ENCODE measurements around the gene NPIPB9.

The NPIPB9 gene

GRCh38 chr16:28821874-28822519, 70.4 kb downstream of the NPIPB9 start:
- H3K27ac Mint-ChIP-seq, result peak overlapping the region; percentile 97 to 99 (median 97)
- no peaks in the 10 kb centered on the region for H3K9me3 Mint-ChIP-seq
- peaks cover 28% of the 10 kb centered on the region for H3K4me1 Mint-ChIP-seq
- peak overlapping the region; percentile 91 to 93 (median 92) for H3K4me3 Mint-ChIP-seq
- peaks cover 24% of the 10 kb centered on the region for H3K36me3 Mint-ChIP-seq (ENCODE audit: low read depth)
- TF ChIP-seq, protein P1, sequence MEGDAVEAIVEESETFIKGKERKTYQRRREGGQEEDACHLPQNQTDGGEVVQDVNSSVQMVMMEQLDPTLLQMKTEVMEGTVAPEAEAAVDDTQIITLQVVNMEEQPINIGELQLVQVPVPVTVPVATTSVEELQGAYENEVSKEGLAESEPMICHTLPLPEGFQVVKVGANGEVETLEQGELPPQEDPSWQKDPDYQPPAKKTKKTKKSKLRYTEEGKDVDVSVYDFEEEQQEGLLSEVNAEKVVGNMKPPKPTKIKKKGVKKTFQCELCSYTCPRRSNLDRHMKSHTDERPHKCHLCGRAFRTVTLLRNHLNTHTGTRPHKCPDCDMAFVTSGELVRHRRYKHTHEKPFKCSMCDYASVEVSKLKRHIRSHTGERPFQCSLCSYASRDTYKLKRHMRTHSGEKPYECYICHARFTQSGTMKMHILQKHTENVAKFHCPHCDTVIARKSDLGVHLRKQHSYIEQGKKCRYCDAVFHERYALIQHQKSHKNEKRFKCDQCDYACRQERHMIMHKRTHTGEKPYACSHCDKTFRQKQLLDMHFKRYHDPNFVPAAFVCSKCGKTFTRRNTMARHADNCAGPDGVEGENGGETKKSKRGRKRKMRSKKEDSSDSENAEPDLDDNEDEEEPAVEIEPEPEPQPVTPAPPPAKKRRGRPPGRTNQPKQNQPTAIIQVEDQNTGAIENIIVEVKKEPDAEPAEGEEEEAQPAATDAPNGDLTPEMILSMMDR (IDR thresholded peaks at IDR 0.05; ENCODE audit: unreplicated experiment in 3 of 3), result no peak
- no peaks in the 10 kb centered on the region for H3K27me3 Mint-ChIP-seq (ENCODE audit: low read depth)
